Right lung (tissue), 5 donors: Measurements from ENCODE around the gene YPEL3. TPM values are rescaled to one million over a fixed set of nuclear protein-coding genes. Genes with fewer than 3 reads are reported as not detected.

Experiments used
- DNase-seq, 2 donors: peaks; one replicate each; pipeline ENCODE4 v3.0.0-alpha.2; 2013
- polyA plus RNA-seq, 5 donors: library from polyadenylated mRNA; unstranded; fragments of 120-200 nt; gene quantifications; one replicate each; pipeline versions ENCODE4 v1.2.1 to v1.2.3, GENCODE V29; 2013; ENCODE audit warnings: inconsistent platforms in 1 of 5, low replicate concordance in 1 of 5; ENCODE audit not compliant: insufficient read length in 5 of 5, insufficient read depth in 1 of 5

The YPEL3 gene
- polyA plus RNA-seq, 5 donors = 49.0 to 73.2 (median 55.0) TPM

- DNase-seq = peak; percentile 84 to 85
These were observed 20.3 kb downstream of the YPEL3 start, which contains the start of gene PPP4C for GRCh38 chr16:30075503-30076275. Gene PPP4C (plus strand): TSS chr16:30075994. CDS start chr16:30076378, 384 bp downstream.

- no peak for DNase-seq
These were observed 25.5 kb downstream of the YPEL3 start for GRCh38 chr16:30070490-30070889.

GRCh38 chr16:30069611-30070462 is 26.2 kb downstream of the YPEL3 start:
- no peak for DNase-seq

GRCh38 chr16:30068750-30069610 is 27.0 kb downstream of the YPEL3 start:
- no peak for DNase-seq

GRCh38 chr16:30068333-30068732 is 27.7 kb downstream of the YPEL3 start:
- no peak for DNase-seq

- no peak for DNase-seq
These were observed 28.5 kb downstream of the YPEL3 start for GRCh38 chr16:30067584-30067916.

GRCh38 chr16:30066761-30067583 is 29.0 kb downstream of the YPEL3 start:
- no peak for DNase-seq

- no peak for DNase-seq
These were observed 29.9 kb downstream of the YPEL3 start for GRCh38 chr16:30065943-30066760.

GRCh38 chr16:30065102-30065942 is 30.7 kb downstream of the YPEL3 start, which contains the start of gene ALDOA:
Gene ALDOA (plus strand): TSS chr16:30065760. CDS start chr16:30066898, 1,138 bp downstream.
- peak; percentile 99 for DNase-seq

- no peak for DNase-seq
These were observed 31.3 kb downstream of the YPEL3 start for GRCh38 chr16:30064729-30065101.

GRCh38 chr16:30063893-30064728 is 31.9 kb downstream of the YPEL3 start:
- peak; percentile 52 to 64 for DNase-seq

GRCh38 chr16:30063278-30063892 is 32.6 kb downstream of the YPEL3 start:
- no peak for DNase-seq

GRCh38 chr16:30060836-30061554 is 35.0 kb downstream of the YPEL3 start:
- DNase-seq = no peak

GRCh38 chr16:30060346-30060745 is 35.7 kb downstream of the YPEL3 start:
- peak in 1 of 2 donors; percentile 31 for DNase-seq

GRCh38 chr16:30054959-30055553 is 41.0 kb downstream of the YPEL3 start:
- no peak for DNase-seq

- no peak for DNase-seq
These were observed 41.6 kb downstream of the YPEL3 start for GRCh38 chr16:30054451-30054850.
